HL-60 (cell line): Measurements from ENCODE around the gene C1orf210.

Experiments used
- DNase-seq, 2 experiments: peaks; one replicate each; pipeline ENCODE4 v3.0.0-alpha.2; 2010 to 2020; ENCODE audit warnings: low read depth in 1 of 2, low spot score in 1 of 2
- H3K27ac ChIP-seq: fragments of 250-450 bp; sonication (Bioruptor Pico); replicated peaks from 2 replicates; pipeline ENCODE4 v1.5.1; 2020; ENCODE audit warnings: mild to moderate bottlenecking, moderate library complexity
- H3K27me3 ChIP-seq: fragments of 250-450 bp; sonication (Bioruptor Pico); 2 replicates; pipeline ENCODE4 v1.5.1; 2021; ENCODE audit warnings: mild to moderate bottlenecking, moderate library complexity; ENCODE audit not compliant: insufficient read depth, poor library complexity, severe bottlenecking
- H3K4me3 ChIP-seq: replicated peaks from 2 replicates; pipeline ENCODE4 v1.5.1; 2011; ENCODE audit warnings: mild to moderate bottlenecking, control low read depth, low read length; ENCODE audit not compliant: insufficient read depth
- GABPA ChIP-seq: IDR thresholded peaks from 2 replicates; pipeline ENCODE4 v1.6.1; 2012; ENCODE audit warnings: low read depth
- POLR2AphosphoS5 ChIP-seq: IDR thresholded peaks from 2 replicates; pipeline ENCODE4 v1.6.1; 2012; ENCODE audit warnings: low read depth
- REST ChIP-seq: IDR thresholded peaks from 2 replicates; pipeline ENCODE4 v1.6.1; 2012; ENCODE audit warnings: low read depth; ENCODE audit not compliant: insufficient replicate concordance
- SPI1 ChIP-seq: IDR thresholded peaks from 2 replicates; pipeline ENCODE4 v1.6.1; 2012; ENCODE audit warnings: low read depth, mild to moderate bottlenecking, borderline replicate concordance
- TF ChIP-seq, protein P1 (sequence below): IDR thresholded peaks from one replicate; pipeline ENCODE4 v1.5.1; 2011; ENCODE audit warnings: low read length, control low read depth, inconsistent platforms; ENCODE audit not compliant: insufficient read depth

Gene C1orf210

GRCh38 chr1:43317817-43318471 lies 32.6 kb upstream of the C1orf210 start:
- Histone ChIP-seq H3K27ac (no peak overlapping the region), H3K27me3 (no peaks in the 10 kb centered on the region), H3K4me3 (no peak overlapping the region)
- TF ChIP-seq SPI1 = no peak
- no peak for TF ChIP-seq REST
- TF ChIP-seq POLR2AphosphoS5 = no peak
- TF ChIP-seq, protein P1, sequence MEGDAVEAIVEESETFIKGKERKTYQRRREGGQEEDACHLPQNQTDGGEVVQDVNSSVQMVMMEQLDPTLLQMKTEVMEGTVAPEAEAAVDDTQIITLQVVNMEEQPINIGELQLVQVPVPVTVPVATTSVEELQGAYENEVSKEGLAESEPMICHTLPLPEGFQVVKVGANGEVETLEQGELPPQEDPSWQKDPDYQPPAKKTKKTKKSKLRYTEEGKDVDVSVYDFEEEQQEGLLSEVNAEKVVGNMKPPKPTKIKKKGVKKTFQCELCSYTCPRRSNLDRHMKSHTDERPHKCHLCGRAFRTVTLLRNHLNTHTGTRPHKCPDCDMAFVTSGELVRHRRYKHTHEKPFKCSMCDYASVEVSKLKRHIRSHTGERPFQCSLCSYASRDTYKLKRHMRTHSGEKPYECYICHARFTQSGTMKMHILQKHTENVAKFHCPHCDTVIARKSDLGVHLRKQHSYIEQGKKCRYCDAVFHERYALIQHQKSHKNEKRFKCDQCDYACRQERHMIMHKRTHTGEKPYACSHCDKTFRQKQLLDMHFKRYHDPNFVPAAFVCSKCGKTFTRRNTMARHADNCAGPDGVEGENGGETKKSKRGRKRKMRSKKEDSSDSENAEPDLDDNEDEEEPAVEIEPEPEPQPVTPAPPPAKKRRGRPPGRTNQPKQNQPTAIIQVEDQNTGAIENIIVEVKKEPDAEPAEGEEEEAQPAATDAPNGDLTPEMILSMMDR = no peak
- TF ChIP-seq GABPA = no peak
- no peak for DNase-seq

DNA sequence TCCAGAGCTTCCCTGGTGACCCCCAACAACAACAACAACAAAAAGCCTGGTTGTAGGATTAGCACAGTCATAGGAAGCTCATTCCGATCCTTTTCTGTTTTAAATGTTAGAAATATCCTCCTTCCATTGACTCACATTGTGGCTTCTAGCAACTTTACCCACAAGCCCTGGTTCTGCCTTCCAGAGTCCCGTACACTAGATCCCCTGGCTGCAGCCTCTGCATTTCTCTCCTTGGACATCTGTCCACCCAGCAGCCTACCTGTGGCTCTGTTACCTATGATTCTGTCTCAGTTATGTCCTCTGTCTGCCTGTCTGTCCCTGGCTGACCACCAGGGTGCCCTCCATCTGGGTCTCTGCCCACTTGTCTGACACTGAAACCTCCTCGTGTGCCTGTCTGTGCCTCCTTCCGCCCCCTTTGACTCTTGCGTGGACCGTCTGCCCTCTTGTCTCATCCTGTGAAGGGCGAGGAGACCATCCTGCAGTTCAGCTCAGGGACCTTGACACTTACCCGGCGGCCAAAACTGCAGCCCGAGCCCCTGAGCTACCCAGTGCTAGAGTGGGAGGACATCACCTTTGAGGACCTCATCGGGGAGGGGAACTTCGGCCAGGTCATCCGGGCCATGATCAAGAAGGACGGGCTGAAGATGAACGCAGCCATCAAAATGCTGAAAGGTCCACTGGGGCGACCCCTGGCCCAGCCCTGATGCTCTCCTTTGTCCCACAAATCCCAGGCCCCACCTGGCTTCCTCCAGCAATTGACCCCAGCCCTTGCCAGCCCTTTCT lies 31.5 kb upstream of the C1orf210 start:
- Histone ChIP-seq H3K27ac (no peak overlapping the region), H3K4me3 (no peak overlapping the region), H3K27me3 (no peaks in the 10 kb centered on the region)
- DNase-seq = no peak
- TF ChIP-seq GABPA (no peak), POLR2AphosphoS5 (no peak), SPI1 (no peak), REST (no peak)
- TF ChIP-seq, protein P1 = no peak

DNA sequence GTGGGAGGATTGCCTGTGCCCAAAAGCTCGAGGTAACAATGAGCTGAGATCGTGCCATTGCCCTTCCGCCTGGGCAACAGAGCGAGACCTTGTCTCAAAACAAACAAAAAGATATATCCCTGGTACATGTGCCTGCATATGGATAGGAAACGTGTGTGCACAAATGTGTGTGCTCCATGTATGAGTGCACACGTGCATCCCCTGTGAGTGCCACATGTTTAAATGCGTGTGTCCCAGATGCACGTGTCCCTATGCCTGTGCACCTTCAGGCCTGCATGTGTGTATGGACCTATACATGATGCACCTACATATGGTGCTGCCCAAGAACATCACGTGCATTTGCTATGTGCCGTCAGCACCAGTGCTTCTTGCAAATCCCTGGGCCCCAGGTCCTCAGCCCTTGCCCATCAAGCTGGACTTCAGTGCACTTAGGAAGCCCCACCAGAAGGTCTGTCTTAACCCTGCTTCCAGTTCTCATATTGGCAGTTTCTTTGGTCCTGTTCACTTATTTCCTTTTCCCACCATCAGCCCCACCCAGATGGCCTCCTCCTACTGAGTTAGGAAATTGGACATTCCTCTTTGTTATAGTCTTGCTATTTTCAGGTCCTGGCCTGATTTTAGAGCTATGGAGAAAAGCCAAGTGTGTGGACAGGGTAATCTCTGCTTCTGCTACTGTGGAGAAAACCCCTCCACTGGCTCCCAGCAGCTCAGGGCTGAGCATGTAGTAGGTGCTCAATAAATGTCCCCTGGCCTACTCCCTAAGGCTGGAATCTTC lies 30.8 kb upstream of the C1orf210 start:
- Histone ChIP-seq H3K27ac (no peak overlapping the region), H3K4me3 (no peak overlapping the region), H3K27me3 (no peaks in the 10 kb centered on the region)
- no peak for TF ChIP-seq REST
- no peak for DNase-seq
